Stomach smooth muscle (tissue), 2 donors: Measurements from ENCODE around the gene SPG21.

ENCODE experiments used
- H3K27ac ChIP-seq: one replicate; pipeline ENCODE4 v1.7.0; 2013; ENCODE audit warnings: mild to moderate bottlenecking, low read length, inconsistent platforms
- H3K27me3 ChIP-seq, 2 donors: one replicate each; pipeline ENCODE4 v1.7.0; 2013; ENCODE audit warnings: low read length in 2 of 2; ENCODE audit not compliant: insufficient read depth in 2 of 2, control insufficient read depth in 1 of 2
- H3K36me3 ChIP-seq, 2 donors: one replicate each; pipeline ENCODE4 v1.7.0; 2013; ENCODE audit warnings: low read length in 2 of 2; ENCODE audit not compliant: control insufficient read depth in 2 of 2, insufficient read depth in 2 of 2
- H3K4me1 ChIP-seq: one replicate; pipeline ENCODE4 v1.7.0; 2013; ENCODE audit warnings: low read length; ENCODE audit not compliant: control insufficient read depth, insufficient read depth
- H3K4me3 ChIP-seq, 2 donors: one replicate each; pipeline ENCODE4 v1.7.0; 2013; ENCODE audit warnings: low read length in 2 of 2
- H3K9ac ChIP-seq, 2 donors: one replicate each; pipeline ENCODE4 v1.7.0; 2013; ENCODE audit warnings: low read length in 2 of 2, mild to moderate bottlenecking in 1 of 2
- H3K9me3 ChIP-seq, 2 donors: one replicate each; pipeline ENCODE4 v1.7.0; 2013; ENCODE audit warnings: low read length in 2 of 2; ENCODE audit not compliant: control insufficient read depth in 2 of 2
- donor health status: healthy.
- donor health status: Pancreatic carcinoma.

The SPG21 gene

DNA sequence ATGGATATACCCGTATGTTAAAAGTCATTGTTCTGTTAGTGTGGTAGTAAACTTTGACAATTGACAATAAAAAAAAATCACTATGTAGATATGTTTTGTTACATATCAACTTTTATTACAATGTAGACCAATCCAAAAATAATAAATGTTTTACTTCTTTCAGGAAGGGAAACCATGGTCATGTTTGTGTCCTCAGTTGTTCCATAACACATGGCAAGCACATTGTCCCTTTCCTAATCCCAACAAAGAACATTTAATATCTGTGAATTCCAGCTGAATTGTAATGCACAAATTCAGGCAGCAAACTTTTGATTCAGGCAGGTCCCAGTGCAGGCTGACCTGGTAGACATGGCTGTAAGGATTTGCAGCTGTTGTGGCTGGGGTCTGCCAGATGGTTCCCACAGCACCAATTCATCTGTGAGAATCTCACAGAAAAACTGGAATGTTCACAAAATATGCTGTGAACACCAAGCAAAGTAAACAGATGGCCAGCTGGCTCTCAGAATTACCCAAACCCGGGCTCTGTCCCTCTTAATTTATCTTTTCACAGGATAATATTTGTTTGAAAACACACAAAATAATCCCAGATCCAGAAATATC is 1.9 kb upstream of the SPG21 start:
- Histone ChIP-seq H3K27me3 (no peaks in the 10 kb centered on the region), H3K36me3 (no peaks in the 10 kb centered on the region), H3K27ac (no peak overlapping the region), H3K9me3 (no peaks in the 10 kb centered on the region), H3K9ac (no peak overlapping the region), H3K4me1 (peaks cover 8% of the 10 kb centered on the region), H3K4me3 (no peak overlapping the region)

GRCh38 chr15:64990168-64990470 is 405 bp upstream of the SPG21 start:
- no peaks in the 10 kb centered on the region for H3K9me3 ChIP-seq
- no peaks in the 10 kb centered on the region for H3K27me3 ChIP-seq
- H3K36me3 ChIP-seq = no peaks in the 10 kb centered on the region
- H3K4me1 ChIP-seq = peaks cover 13% of the 10 kb centered on the region
- peak overlapping the region; percentile 83 to 95 for H3K4me3 ChIP-seq
- peak overlapping the region; percentile 70 for H3K27ac ChIP-seq
- H3K9ac ChIP-seq = peak overlapping the region; percentile 88 to 93

DNA sequence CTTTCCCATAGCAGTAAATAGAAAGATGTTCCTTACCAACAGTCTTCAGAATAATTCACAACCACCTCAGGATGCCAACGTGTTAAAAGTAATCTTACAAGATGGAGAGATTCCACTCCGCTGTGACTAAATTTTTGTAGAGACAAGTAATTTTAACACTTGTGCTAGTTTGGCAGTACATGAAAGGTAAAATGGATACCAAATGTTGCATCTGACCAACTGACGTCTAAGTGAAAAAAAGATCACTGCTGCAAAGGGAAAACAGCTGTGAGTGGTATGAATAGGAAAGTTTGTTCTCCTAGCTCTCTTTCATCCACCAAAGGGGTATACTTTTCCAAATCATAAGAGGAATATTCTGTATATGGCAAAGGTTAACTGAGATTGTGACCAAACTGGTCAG is 2.6 kb downstream of the SPG21 start:
- Histone ChIP-seq H3K9me3 (no peaks in the 10 kb centered on the region), H3K27me3 (no peaks in the 10 kb centered on the region), H3K9ac (no peak overlapping the region), H3K36me3 (peaks cover 0 to 3% of the 10 kb centered on the region in 2 donors), H3K4me1 (peaks cover 14% of the 10 kb centered on the region), H3K4me3 (no peak overlapping the region), H3K27ac (no peak overlapping the region)

- Histone ChIP-seq H3K9me3 (no peaks in the 10 kb centered on the region), H3K9ac (peak overlapping the region in 1 of 2 donors; percentile 47), H3K27ac (peak overlapping the region; percentile 18), H3K27me3 (no peaks in the 10 kb centered on the region), H3K36me3 (peaks cover 2 to 3% of the 10 kb centered on the region in 2 donors), H3K4me3 (no peak overlapping the region), H3K4me1 (peaks cover 14% of the 10 kb centered on the region)
Measured at GRCh38 chr15:64985366-64986033, 4.2 kb downstream of the SPG21 start.

GRCh38 chr15:64982472-64982871 is 7.2 kb downstream of the SPG21 start:
- Histone ChIP-seq H3K4me1 (peaks cover 7% of the 10 kb centered on the region), H3K9ac (no peak overlapping the region), H3K4me3 (no peak overlapping the region), H3K27ac (no peak overlapping the region), H3K27me3 (no peaks in the 10 kb centered on the region), H3K36me3 (peaks cover 9 to 15% of the 10 kb centered on the region in 2 donors), H3K9me3 (no peaks in the 10 kb centered on the region)

- Histone ChIP-seq H3K9ac (no peak overlapping the region), H3K27ac (no peak overlapping the region), H3K4me1 (peaks cover 7% of the 10 kb centered on the region)
Measured at GRCh38 chr15:64981812-64982431, 7.8 kb downstream of the SPG21 start.

GRCh38 chr15:64979252-64979710 is 10.4 kb downstream of the SPG21 start:
- Histone ChIP-seq H3K4me1 (no peaks in the 10 kb centered on the region), H3K27ac (no peak overlapping the region), H3K9ac (no peak overlapping the region), H3K27me3 (no peaks in the 10 kb centered on the region), H3K9me3 (no peaks in the 10 kb centered on the region), H3K4me3 (no peak overlapping the region), H3K36me3 (peaks cover 13 to 15% of the 10 kb centered on the region in 2 donors)

More at GRCh38 chr15:64981812-64982431, 7.8 kb downstream of the SPG21 start:
- H3K36me3 ChIP-seq = peaks cover 9 to 15% of the 10 kb centered on the region in 2 donors
- H3K9me3 ChIP-seq = no peaks in the 10 kb centered on the region
- peak overlapping the region in 1 of 2 donors; percentile 3 for H3K4me3 ChIP-seq
- H3K27me3 ChIP-seq = no peaks in the 10 kb centered on the region

DNA sequence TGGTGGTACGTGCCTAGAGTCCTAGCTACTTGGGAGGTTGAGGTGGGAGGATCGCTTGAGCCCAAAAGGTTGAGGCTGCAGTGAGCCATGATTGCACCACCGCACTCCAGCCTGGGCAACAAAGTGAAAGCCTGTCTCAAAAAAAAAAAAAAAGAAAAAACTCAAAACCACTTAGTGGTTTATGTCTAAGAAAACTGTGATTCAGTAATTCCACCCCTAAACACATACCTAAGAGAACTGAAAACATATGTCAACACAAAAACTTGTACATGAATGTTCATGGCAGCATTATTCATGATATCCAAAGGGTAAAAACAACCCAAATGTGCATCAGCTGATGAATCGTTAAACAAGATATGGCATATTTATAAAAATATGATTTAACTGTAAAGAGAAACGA is 14.3 kb downstream of the SPG21 start:
- no peak overlapping the region for H3K27ac ChIP-seq
- H3K27me3 ChIP-seq = no peaks in the 10 kb centered on the region
- no peak overlapping the region for H3K9ac ChIP-seq
- H3K9me3 ChIP-seq = no peaks in the 10 kb centered on the region
- peaks cover 25 to 26% of the 10 kb centered on the region in 2 donors for H3K36me3 ChIP-seq
- H3K4me3 ChIP-seq = no peak overlapping the region
- H3K4me1 ChIP-seq = no peaks in the 10 kb centered on the region

GRCh38 chr15:64970698-64971097 is 19.0 kb downstream of the SPG21 start:
- Histone ChIP-seq H3K27me3 (no peaks in the 10 kb centered on the region), H3K27ac (no peak overlapping the region), H3K4me1 (no peaks in the 10 kb centered on the region), H3K36me3 (peaks cover 25 to 31% of the 10 kb centered on the region in 2 donors), H3K9me3 (no peaks in the 10 kb centered on the region), H3K9ac (no peak overlapping the region), H3K4me3 (no peak overlapping the region)

DNA sequence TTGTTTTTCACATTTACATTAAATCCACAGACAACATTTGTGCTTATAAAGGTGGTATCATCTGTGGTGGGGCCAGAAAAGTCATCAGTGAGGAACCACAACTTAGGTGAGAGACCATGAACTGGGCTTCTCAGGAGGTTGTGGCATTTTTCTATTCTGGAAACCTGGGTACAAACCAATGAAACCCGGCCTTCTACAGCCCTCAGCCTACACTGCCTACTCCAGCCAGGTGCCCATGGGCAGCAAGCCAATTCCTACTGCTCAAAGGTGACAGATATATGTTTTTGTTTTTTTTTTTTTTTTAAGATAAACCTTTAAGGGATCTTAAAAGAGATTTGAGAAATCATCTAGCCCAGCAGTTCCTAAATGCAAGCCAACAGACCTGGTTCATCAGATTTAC is 20.3 kb downstream of the SPG21 start:
- Histone ChIP-seq H3K4me1 (no peaks in the 10 kb centered on the region), H3K36me3 (peaks cover 32 to 38% of the 10 kb centered on the region in 2 donors), H3K27me3 (no peaks in the 10 kb centered on the region), H3K9me3 (no peaks in the 10 kb centered on the region), H3K9ac (no peak overlapping the region), H3K4me3 (no peak overlapping the region), H3K27ac (no peak overlapping the region)

GRCh38 chr15:64961013-64961412 is 28.7 kb downstream of the SPG21 start:
- H3K4me3 ChIP-seq = no peak overlapping the region
- no peaks in the 10 kb centered on the region for H3K4me1 ChIP-seq
- no peak overlapping the region for H3K9ac ChIP-seq
- H3K27ac ChIP-seq = no peak overlapping the region
- H3K9me3 ChIP-seq = no peaks in the 10 kb centered on the region
- H3K36me3 ChIP-seq = peaks cover 45 to 49% of the 10 kb centered on the region in 2 donors
- H3K27me3 ChIP-seq = no peaks in the 10 kb centered on the region
